Measurements from ENCODE around the gene DAND5.

Gene DAND5

DNA sequence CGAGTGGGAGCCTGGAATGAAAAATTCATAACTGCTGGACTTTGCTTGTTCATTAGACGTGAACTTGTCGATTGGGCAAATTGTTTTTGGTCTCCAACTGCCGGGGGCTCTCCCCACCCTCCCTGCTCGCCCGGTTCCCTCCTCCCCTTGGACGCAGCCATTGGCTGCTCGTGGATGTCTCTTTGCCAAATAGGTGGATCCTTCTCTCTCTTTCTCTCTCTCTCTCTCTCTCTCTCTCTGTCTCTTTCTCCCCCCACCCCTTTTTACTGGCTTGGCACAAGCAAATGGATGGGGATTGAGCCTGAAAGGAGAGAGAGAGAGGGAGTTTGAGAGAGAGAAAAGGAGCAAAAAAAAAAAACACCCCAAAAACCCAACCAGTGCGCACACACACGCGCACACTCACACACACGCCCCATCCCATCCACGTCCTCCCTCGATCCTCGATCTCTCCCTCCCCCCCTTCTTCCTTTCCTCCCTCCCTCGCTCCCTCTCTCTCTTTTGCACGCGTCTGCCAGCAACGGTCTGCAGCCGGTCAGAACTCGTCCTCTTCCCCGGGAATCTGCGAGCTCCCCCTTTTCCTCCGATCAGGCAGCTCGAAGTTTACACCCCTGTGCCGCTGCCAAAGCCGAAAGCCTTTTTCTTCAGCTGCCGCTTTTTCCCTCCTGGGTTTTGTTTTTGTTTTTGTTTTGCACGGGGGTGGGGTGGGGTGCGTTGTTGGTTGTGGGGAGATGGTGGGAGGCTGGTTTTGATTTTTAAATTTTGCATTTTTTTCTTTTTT, 53.7 kb downstream of the DAND5 start:
- peak; percentile 70 for DNase-seq (ENCODE audit: low read depth)

DNA sequence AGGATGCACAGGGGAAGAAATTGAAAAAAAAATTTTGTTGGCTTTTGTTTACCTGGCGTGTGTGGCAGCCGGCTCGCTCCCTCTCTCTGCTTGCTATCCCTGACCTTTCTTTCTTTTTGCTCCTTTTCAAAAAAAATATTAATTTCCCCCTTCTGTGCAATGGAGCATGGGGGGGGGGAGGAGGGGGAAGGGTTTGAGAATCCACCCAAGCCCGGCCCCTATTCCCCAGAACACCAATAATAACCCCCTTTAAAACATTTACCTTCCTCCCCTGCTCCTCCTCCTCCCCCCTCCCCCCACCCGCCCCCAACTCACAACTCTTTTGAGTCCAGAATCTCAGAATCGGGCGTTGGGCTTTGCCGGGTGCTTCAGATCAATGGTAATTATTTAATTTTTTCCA, 54.3 kb downstream of the DAND5 start:
- DNase-seq (ENCODE audit: low read depth): no peak
